AG04450 (cell line): ENCODE results near the gene HK3. TPM values are rescaled to one million over a fixed set of nuclear protein-coding genes. Genes with fewer than 3 reads are reported as not detected.

Source experiments
- CTCF ChIA-PET: fragments of 300-600, 350-600 bp; formaldehyde crosslinking; extraction: SDS; loops from one replicate; lab custom pipeline; 2022; ENCODE audit warnings: antibody characterized with exemption, inconsistent platforms; lab: Charles Lee
- POLR2A ChIA-PET: fragments of 350-600 bp; formaldehyde crosslinking; extraction: SDS; loops from one replicate; lab custom pipeline; 2021; ENCODE audit warnings: antibody characterized with exemption, inconsistent platforms; lab: Yijun Ruan, JAX
- DNase-seq: peaks from one replicate; pipeline ENCODE4 v3.0.0-alpha.2; 2011; ENCODE audit warnings: low read depth, low spot score
- H3K27ac ChIP-seq: one replicate; pipeline ENCODE4 v1.5.1; 2012; ENCODE audit warnings: low read depth, low read length, control low read depth
- H3K27me3 ChIP-seq: one replicate; pipeline ENCODE4 v1.6.0; 2012; ENCODE audit warnings: low read length; ENCODE audit not compliant: control insufficient read depth, insufficient read depth
- H3K4me3 ChIP-seq: 2 replicates; pipeline ENCODE4 v1.5.1; 2011; ENCODE audit warnings: mild to moderate bottlenecking, low read depth, low read length, control low read depth
- H3K9me3 ChIP-seq: 2 replicates; pipeline ENCODE4 v1.5.1; 2012; ENCODE audit warnings: low read length; ENCODE audit not compliant: control insufficient read depth, insufficient read depth
- polyA plus RNA-seq: library from polyadenylated mRNA; depleted of rRNA; stranded (reverse); fragments of >200 nt; gene quantifications from 2 replicates; pipeline ENCODE4 v1.2.3, GENCODE V29; 2011
- TF ChIP-seq, protein P1 (sequence below): IDR thresholded peaks from 2 replicates; pipeline ENCODE4 v1.5.1; 2011; ENCODE audit warnings: low read depth, low read length, control low read depth, inconsistent platforms

HK3 gene
- polyA plus RNA-seq, 1 experiment, result not detected

DNA sequence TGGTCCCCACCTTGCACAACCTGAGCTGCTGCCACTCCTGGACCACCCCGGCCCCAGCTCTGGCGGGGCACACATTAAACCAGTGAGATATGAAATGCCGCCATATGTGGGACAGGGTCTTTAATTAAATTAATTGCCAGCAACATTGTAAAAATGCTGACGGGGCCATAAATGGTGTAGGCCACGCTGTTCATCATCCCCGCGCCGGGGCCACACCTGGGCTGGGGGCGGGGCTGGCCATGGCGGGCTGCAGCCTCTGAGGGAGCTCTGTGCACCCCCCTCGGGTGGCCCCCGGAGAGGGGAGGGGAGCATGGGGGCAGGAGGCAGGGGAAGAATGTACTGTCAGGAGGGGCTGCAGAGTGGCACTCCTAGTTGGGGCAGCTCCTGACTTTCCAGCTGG lies 47.8 kb downstream of the HK3 start:
- Histone ChIP-seq H3K4me3 (no peak overlapping the region), H3K27ac (no peak overlapping the region), H3K27me3 (peaks cover 42% of the 10 kb centered on the region), H3K9me3 (no peaks in the 10 kb centered on the region; the same call in 1 of the 2 replicates)
- no peak for DNase-seq
- ChIA-PET POLR2A (no interaction called here), CTCF (no interaction called here)
- TF ChIP-seq, protein P1, sequence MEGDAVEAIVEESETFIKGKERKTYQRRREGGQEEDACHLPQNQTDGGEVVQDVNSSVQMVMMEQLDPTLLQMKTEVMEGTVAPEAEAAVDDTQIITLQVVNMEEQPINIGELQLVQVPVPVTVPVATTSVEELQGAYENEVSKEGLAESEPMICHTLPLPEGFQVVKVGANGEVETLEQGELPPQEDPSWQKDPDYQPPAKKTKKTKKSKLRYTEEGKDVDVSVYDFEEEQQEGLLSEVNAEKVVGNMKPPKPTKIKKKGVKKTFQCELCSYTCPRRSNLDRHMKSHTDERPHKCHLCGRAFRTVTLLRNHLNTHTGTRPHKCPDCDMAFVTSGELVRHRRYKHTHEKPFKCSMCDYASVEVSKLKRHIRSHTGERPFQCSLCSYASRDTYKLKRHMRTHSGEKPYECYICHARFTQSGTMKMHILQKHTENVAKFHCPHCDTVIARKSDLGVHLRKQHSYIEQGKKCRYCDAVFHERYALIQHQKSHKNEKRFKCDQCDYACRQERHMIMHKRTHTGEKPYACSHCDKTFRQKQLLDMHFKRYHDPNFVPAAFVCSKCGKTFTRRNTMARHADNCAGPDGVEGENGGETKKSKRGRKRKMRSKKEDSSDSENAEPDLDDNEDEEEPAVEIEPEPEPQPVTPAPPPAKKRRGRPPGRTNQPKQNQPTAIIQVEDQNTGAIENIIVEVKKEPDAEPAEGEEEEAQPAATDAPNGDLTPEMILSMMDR, result no peak

DNA sequence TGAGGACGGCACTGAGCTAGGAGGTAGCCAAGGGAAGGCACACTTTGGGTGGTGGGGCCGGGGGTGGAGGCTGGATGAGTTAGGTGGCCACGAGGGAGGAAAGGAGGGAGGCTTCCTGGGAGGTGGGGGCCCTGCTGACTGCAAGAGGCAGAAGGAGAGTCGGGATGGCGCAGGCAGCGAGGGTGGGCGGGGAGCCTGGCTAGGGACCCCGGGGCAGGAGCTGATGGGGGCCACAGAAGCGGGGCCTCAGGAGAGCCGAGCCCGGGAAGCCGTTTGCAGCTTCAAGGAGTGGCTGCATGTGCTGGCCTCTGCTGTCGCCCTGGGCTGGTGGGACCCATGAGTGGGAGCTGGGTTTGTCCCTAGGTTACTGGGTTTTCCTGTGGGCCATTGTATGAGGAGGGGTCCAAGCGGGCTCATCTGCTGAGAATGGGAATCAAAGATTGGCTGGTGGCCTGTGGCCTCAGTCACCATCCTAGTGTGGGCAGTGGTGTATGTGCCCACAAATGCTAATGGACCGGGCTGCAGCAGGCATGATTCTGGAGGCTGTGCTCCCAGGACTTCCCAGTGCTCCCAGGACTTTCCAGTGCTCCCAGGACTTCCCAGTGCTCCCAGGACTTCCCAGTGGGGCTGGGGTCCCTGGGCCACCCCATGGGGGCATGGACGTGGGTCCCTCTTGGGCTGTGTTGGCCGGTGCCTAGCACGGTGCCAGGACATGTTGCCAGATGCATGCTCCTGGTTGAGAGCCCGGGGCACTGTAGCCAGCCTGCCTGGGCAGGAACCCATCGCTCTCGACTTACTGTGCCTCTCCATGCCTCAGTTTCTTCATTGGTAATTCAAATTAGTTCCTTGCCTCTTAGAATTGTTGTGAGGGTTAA lies 48.5 kb downstream of the HK3 start:
- ChIA-PET CTCF (interaction anchor here (0.7 kb wide), 1 partner anchor 190 kb away, joined by 3 read pairs; no protein-coding TSS in a partner anchor), POLR2A (no interaction called here)
- TF ChIP-seq, protein P1, result no peak
- no peak for DNase-seq
- H3K9me3 ChIP-seq, result no peaks in the 10 kb centered on the region; the same call in 1 of the 2 replicates
- H3K4me3 ChIP-seq, result no peak overlapping the region
- peaks cover 43% of the 10 kb centered on the region for H3K27me3 ChIP-seq
- no peak overlapping the region for H3K27ac ChIP-seq

DNA sequence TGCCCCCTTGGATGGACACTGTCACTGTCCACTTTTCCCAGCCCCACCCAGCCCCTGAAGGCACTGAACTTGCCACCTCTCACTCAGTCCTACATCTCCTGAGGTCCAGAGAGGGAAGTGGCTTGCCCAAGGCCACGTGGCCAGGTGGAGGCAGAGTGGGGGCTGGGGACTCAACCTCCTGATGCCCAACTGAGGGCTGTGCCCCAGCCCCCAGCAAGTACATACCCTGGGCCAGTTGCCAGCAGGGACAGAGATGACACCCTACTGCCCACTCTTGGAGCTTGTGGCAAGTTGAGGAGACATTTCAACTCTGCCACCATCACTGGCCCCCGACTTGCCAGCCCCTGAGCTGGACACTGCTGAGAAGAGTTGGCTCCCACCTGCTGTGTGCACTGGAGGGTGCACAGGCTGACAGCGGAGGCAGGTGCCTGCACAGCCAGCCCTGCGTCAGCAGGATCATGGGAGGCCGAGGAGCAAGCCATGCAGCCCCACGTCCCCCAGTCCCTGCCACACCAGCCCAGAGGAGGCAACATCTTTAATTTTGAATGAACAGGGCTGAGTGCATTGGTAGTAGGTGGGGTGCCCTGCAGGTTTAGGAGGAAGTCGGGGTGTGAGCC lies 49.4 kb downstream of the HK3 start:
- Histone ChIP-seq H3K27me3 (peaks cover 37% of the 10 kb centered on the region), H3K9me3 (no peaks in the 10 kb centered on the region; the same call in 1 of the 2 replicates), H3K4me3 (no peak overlapping the region), H3K27ac (no peak overlapping the region)
- no peak for DNase-seq
- ChIA-PET POLR2A (no interaction called here), CTCF (interaction anchor here (0.7 kb wide), 1 partner anchor 189 kb away, joined by 3 read pairs; no protein-coding TSS in a partner anchor)
- TF ChIP-seq, protein P1, result no peak

DNA sequence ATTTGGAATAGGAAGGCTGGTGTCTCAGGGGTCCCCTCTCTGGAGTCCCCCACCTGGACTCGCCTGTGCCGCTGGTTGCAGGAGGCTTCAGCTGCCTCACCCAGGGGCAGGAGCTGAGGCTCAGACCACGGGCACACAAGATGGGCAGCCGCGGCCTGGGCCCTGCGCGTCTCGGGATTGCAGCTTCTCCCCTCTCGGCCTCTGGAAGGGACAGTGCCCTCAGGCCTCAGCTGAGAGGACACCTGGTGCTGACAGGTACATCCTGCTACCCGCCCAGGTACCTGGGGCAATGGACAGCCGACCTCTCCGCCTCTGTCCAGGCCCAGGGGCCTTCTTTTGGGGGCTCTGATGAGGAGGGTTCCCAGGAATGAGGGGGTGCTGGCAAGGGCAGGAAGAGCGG lies 50.5 kb downstream of the HK3 start:
- ChIA-PET POLR2A (no interaction called here), CTCF (interaction anchor here (1.3 kb wide), 1 partner anchor 275 kb away, joined by 3 read pairs; no protein-coding TSS in a partner anchor)
- Histone ChIP-seq H3K27ac (no peak overlapping the region), H3K4me3 (no peak overlapping the region), H3K9me3 (no peaks in the 10 kb centered on the region; the same call in 1 of the 2 replicates), H3K27me3 (peaks cover 41% of the 10 kb centered on the region)
- TF ChIP-seq, protein P1, result no peak
- no peak for DNase-seq
